Epithelial cell of proximal tubule (primary cell): ENCODE results near the gene DCHS2. TPM values are rescaled to one million over a fixed set of nuclear protein-coding genes. Genes with fewer than 3 reads are reported as not detected.

Experiments
- DNase-seq: peaks from one replicate; pipeline ENCODE4 v3.0.0-alpha.2; 2011; ENCODE audit warnings: low read depth
- H3K4me3 ChIP-seq: 2 replicates; pipeline ENCODE4 v1.5.1; 2011; ENCODE audit warnings: low read depth, mild to moderate bottlenecking, low read length
- CTCF ChIP-seq: conservative IDR thresholded peaks from 2 replicates; pipeline ENCODE4 v1.5.1; 2012; ENCODE audit warnings: low read depth, mild to moderate bottlenecking, low read length
- total RNA-seq: library from RNA; depleted of rRNA; stranded (reverse); fragments of >200 nt; gene quantifications from 2 replicates; pipeline ENCODE4 v1.2.3, GENCODE V29; 2015

Gene DCHS2
- total RNA-seq, 1 donor from 2014 or later = 0.12 TPM

- H3K4me3 ChIP-seq = no peak overlapping the region
- no peak for TF ChIP-seq CTCF
- DNase-seq = no peak
Measured at GRCh38 chr4:154368060-154368459, 123.5 kb downstream of the DCHS2 start.

- H3K4me3 ChIP-seq = no peak overlapping the region
- TF ChIP-seq CTCF = no peak
- no peak for DNase-seq
Measured at GRCh38 chr4:154367659-154368058, 123.9 kb downstream of the DCHS2 start.

GRCh38 chr4:154366956-154367355 lies 124.6 kb downstream of the DCHS2 start:
- DNase-seq = no peak
- TF ChIP-seq CTCF = no peak
- no peak overlapping the region for H3K4me3 ChIP-seq

- no peak for TF ChIP-seq CTCF
- DNase-seq = no peak
- no peak overlapping the region for H3K4me3 ChIP-seq
Measured at GRCh38 chr4:154364066-154364845, 127.3 kb downstream of the DCHS2 start.

GRCh38 chr4:154361450-154361849 lies 130.1 kb downstream of the DCHS2 start:
- TF ChIP-seq CTCF = no peak
- DNase-seq = no peak
- no peak overlapping the region for H3K4me3 ChIP-seq

- TF ChIP-seq CTCF = no peak
Measured at GRCh38 chr4:154360491-154360890, 131.1 kb downstream of the DCHS2 start.

GRCh38 chr4:154354883-154355282 lies 136.7 kb downstream of the DCHS2 start:
- TF ChIP-seq CTCF = no peak
- no peak for DNase-seq
- H3K4me3 ChIP-seq = no peak overlapping the region

More at GRCh38 chr4:154360491-154360890, 131.1 kb downstream of the DCHS2 start:
- DNase-seq = no peak
- H3K4me3 ChIP-seq = no peak overlapping the region
